Fibroblast of skin of scalp (primary cell): ENCODE results near the gene GLI2.

Source experiments
- DNase-seq: peaks from one replicate; pipeline ENCODE4 v3.0.0-alpha.2; 2013

The GLI2 gene

GRCh38 chr2:120771781-120772208 lies 36.1 kb downstream of the GLI2 start:
- no peak for DNase-seq

DNA sequence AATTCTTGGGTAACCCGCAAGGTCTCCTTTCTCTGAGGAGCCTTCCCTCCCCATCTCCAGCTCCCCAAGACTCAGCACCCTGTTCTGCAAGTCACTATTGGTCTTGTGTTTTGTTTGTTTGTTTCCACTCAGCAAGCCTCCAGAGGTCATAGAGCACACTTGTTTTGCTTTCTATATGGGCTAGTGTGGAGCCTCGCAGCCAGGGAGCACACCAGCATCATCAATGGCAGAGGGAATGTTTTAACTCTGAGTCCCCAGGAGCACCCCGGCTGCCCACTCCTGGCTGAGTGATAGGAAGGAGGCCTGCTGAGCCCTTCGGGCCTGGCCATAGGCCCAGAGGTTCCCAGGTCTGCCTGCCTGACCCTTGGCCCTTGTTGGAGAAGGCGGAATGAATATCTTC lies 36.6 kb downstream of the GLI2 start:
- DNase-seq = no peak

- DNase-seq = no peak
These were observed 37.6 kb downstream of the GLI2 start for GRCh38 chr2:120773186-120773800.

DNA sequence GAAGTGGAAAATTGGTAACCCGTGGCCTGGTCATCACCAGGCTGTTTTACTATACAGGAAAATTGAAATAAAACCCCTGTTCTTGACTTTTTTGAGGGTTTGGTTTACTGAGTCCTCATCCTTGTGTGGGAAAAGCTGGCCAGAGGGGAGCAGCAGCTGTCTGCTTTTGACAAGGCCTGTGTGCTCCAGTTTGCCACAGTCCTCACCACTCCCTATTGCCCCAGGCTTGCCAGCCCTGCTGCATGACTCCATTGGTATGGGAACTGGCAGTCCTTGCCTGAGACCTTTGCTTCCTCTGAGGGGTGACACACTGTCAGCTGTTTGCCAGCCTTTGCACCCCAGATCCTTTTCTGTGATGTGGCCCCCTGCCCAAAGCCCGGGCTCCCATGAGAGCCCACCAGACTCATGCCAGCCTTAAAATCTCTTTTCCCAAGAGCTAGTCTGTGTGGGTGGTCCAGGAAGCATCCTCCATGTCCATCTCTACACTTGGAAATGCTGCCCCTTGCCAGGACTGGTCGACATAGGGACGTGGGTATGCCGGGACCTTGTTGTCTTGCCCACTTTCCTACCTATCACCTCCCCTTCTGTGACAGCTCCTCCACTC lies 39.0 kb downstream of the GLI2 start:
- no peak for DNase-seq

DNA sequence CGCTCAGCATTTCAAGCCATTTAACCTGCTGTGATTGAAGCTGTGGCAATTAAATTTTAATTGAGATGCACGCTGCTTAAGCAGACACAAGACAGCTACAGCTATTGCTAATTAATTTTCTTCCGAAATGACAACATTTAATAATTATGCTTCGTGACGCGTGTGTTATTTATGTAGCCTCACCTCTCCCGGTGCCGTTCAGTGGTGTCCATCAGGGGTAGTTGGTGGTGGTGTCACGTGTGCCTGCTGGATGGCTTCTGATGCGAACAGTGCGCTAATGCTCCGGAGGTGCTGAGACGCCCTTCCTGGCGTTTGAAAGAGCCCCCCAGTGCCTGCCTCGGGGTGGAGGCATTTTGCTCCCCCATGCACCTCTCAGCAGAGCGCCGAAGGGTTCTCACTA lies 39.5 kb downstream of the GLI2 start:
- DNase-seq = no peak

- no peak for DNase-seq
These were observed 40.3 kb downstream of the GLI2 start for GRCh38 chr2:120775801-120776589.

DNA sequence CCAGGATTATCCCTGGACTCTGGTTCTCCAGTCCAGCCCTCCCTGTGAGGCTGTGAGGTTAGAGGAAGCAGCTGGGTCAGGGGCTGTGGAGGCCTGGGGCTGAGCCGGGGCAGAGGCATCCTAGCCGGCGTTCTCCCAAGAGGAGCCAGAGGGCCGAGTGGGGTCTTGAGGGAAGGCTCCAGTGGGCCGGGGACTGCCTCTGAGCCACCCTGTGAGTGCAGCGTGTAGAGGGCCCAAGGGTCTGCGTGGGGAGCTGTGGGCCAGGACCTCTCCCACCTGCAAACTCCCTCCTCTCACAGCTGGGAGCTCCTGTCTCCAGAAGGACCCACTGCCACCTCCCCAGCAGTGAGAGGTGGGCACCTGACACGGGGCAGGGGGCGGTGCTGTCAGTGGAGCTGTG lies 41.0 kb downstream of the GLI2 start:
- DNase-seq = no peak

DNA sequence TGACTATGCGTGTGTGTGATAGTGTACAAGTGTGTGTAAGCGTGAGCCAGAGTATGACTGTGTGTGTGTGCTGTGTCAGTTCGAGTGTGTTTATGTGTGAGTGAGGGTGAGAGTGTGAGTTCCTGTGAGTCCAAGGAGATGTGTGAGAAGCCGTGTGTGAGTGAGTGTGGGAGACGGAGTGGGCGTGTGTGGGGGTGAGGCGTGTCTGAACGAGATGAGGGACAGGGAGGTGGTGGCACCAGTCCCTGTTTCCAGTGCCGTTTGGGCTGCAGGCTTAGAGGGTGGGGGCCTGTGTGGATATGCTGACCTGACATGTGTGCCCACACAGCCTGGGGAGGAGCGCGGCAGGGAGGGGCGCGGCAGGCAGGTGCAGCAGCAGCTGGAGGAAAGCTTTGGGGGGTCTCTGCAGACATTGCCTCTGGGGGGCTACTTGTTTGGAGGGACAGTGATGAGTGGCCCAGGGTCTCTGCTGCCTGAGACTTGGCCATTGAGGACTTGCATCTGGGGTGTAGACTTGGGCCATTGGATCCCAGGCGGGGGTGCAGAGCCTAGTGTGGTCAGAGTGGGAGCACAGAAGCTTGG lies 41.6 kb downstream of the GLI2 start:
- DNase-seq = no peak

DNA sequence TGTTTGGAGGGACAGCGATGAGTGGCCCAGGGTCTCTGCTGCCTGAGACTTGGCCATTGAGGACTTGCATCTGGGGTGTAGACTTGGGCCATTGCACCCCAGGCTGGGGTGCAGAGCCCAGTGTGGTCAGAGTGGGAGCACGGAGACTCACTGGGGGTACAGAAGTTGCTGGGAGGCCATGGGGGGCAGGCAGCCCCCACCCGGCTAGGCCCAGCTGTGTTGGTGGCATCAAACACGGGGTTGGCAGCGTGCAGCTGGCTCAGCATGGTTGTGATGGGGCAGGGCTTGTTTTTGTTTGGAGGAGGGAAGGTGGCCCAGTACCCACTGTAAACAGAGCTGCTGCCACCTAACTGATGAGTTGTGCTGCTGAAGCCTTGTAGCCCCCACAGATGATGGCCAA lies 42.1 kb downstream of the GLI2 start:
- no peak for DNase-seq

DNA sequence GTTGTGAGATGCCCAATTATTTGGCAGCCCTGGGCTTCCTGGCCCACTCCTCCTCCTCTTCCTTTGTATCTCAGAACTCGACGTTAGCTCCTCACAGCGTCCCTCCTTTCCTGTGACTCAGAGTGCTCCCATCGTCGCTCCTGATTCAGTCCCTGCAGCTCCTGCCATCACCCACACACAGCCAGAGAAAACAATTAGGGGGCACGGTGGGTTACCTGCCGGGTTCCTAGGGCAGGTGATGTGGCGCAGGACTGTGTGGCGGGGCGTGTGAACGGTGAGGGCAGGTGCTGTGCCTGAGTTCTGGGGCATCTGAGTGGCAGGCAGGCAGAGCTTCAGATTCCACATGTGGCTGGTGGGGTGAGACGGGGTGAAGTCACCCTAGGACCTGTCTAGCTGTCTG lies 42.6 kb downstream of the GLI2 start:
- peak; percentile 42 for DNase-seq

- peak; percentile 80 for DNase-seq
These were observed 44.2 kb downstream of the GLI2 start for GRCh38 chr2:120779781-120780283.

DNA sequence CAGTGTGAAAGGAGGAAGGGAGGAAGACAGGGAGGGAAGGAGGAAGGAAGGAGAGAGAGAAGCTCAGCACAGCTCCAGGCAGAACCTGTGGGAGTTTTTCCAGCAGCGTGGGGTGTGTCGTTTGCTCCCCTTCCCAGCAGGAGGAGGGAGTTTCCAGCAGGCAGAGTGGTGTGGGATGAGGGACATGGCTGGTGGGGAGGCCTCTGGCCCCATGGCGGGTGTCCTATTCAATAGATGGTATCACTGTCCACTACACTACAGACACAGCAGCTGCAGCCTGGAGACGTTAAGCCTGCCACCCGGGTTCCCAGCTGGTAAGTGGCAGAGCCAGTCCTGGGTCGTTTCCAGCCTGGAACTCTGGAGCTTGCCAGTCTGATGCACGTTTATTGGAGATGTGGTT lies 44.7 kb downstream of the GLI2 start:
- DNase-seq = no peak

DNA sequence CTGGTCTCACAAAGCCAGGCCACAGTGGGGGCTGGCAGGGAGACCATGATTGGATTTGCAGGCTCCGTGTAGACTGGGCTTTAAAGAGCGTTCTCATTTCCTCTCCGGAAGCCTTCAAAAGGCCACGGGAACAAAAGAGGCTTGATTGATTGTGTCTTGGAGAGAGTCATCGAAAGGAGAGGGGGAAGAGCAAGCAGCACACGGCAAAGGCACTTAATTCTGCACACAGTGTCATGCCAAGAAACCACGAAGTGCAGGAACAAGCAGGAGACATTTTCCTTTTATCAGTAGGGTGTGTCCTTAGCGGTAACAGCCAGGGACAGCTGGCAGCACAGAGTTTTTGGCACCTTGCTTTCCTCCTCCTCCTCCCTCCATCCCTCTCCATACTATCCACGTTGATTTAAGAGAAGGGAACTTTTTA lies 47.7 kb downstream of the GLI2 start:
- no peak for DNase-seq

GRCh38 chr2:120783969-120784372 lies 48.3 kb downstream of the GLI2 start:
- DNase-seq = no peak
